Nephron progenitor cell (in vitro differentiated cells): Measurements from ENCODE around the gene BRAP.
A peak's percentile ranks its signal among the peaks of the same experiment; 100 is the strongest.
"Not testable (repeated sequence)": the region's sequence is repeated elsewhere in the genome, so short reads cannot be mapped to it uniquely, and the experiment has no call there.

ENCODE experiments used
- DNase-seq: peaks from one replicate; pipeline ENCODE4 v3.0.0; 2021
- H3K27ac Mint-ChIP-seq: 2 replicates; pipeline ENCODE4 v1.8.0; 2021; ENCODE audit warnings: mild to moderate bottlenecking, moderate library complexity, mixed read lengths
- H3K27me3 Mint-ChIP-seq: 2 replicates; pipeline ENCODE4 v1.8.0; 2021; ENCODE audit warnings: mild to moderate bottlenecking, low read depth, mixed read lengths; ENCODE audit not compliant: poor library complexity
- H3K36me3 Mint-ChIP-seq: 2 replicates; pipeline ENCODE4 v1.8.0; 2021; ENCODE audit warnings: low read depth, mixed read lengths
- H3K4me1 Mint-ChIP-seq: 2 replicates; pipeline ENCODE4 v1.8.0; 2021; ENCODE audit warnings: mixed read lengths
- H3K4me3 Mint-ChIP-seq: 2 replicates; pipeline ENCODE4 v1.8.0; 2021; ENCODE audit warnings: mild to moderate bottlenecking, moderate library complexity, mixed read lengths
- H3K9me3 Mint-ChIP-seq: 2 replicates; pipeline ENCODE4 v1.8.0; 2021; ENCODE audit warnings: mild to moderate bottlenecking, moderate library complexity, mixed read lengths
- TF ChIP-seq, protein P1 (sequence below): fragments of 200-600 bp; sonication (generic); IDR thresholded peaks from 2 replicates; pipeline ENCODE4 v1.5.0; 2021; ENCODE audit warnings: antibody characterized with exemption

BRAP gene

GRCh38 chr12:111720457-111720856 is 34.7 kb upstream of the BRAP start:
- no peak overlapping the region for H3K27ac Mint-ChIP-seq
- peaks cover 3% of the 10 kb centered on the region for H3K27me3 Mint-ChIP-seq
- H3K36me3 Mint-ChIP-seq = peaks cover 67% of the 10 kb centered on the region
- no peak overlapping the region for H3K4me3 Mint-ChIP-seq
- no peaks in the 10 kb centered on the region for H3K4me1 Mint-ChIP-seq
- H3K9me3 Mint-ChIP-seq = peaks cover 26% of the 10 kb centered on the region
- TF ChIP-seq, protein P1, sequence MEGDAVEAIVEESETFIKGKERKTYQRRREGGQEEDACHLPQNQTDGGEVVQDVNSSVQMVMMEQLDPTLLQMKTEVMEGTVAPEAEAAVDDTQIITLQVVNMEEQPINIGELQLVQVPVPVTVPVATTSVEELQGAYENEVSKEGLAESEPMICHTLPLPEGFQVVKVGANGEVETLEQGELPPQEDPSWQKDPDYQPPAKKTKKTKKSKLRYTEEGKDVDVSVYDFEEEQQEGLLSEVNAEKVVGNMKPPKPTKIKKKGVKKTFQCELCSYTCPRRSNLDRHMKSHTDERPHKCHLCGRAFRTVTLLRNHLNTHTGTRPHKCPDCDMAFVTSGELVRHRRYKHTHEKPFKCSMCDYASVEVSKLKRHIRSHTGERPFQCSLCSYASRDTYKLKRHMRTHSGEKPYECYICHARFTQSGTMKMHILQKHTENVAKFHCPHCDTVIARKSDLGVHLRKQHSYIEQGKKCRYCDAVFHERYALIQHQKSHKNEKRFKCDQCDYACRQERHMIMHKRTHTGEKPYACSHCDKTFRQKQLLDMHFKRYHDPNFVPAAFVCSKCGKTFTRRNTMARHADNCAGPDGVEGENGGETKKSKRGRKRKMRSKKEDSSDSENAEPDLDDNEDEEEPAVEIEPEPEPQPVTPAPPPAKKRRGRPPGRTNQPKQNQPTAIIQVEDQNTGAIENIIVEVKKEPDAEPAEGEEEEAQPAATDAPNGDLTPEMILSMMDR = no peak
- DNase-seq = no peak

- Mint-ChIP-seq H3K36me3 (peaks cover 62% of the 10 kb centered on the region), H3K9me3 (peaks cover 15% of the 10 kb centered on the region)
- H3K4me3 Mint-ChIP-seq, DNase-seq, H3K27ac Mint-ChIP-seq, H3K4me1 Mint-ChIP-seq, H3K27me3 Mint-ChIP-seq: not testable (repeated sequence)
These were observed 33.6 kb upstream of the BRAP start for GRCh38 chr12:111719316-111719715.

- DNase-seq = no peak
- Mint-ChIP-seq H3K27me3 (no peaks in the 10 kb centered on the region), H3K36me3 (peaks cover 54% of the 10 kb centered on the region), H3K9me3 (no peaks in the 10 kb centered on the region), H3K4me3 (no peak overlapping the region), H3K4me1 (no peaks in the 10 kb centered on the region), H3K27ac (no peak overlapping the region)
- TF ChIP-seq, protein P1 = no peak
These were observed 29.5 kb upstream of the BRAP start for GRCh38 chr12:111715279-111715678.

DNA sequence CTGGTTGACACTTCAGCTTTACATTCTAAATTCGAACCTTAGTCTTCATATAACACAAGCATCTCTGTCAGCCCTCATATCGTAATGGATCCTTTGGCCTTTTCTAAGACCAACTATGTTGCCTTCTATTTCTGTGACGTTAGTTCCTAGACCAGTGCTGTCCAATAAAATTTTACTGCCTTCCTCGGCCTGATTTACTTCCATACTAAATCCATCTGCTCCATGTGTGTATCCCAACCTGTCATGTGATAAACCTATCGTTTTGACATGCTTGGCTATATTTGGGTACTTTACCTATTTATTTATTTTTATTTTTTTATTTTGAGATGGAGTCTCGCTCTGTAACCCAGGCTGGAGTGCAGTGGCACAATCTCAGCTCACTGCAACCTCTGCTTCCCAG is 20.4 kb upstream of the BRAP start:
- peaks cover 68% of the 10 kb centered on the region for H3K36me3 Mint-ChIP-seq
- no peaks in the 10 kb centered on the region for H3K27me3 Mint-ChIP-seq
- H3K27ac Mint-ChIP-seq = no peak overlapping the region
- TF ChIP-seq, protein P1 = no peak
- no peaks in the 10 kb centered on the region for H3K9me3 Mint-ChIP-seq
- H3K4me3 Mint-ChIP-seq = no peak overlapping the region
- no peaks in the 10 kb centered on the region for H3K4me1 Mint-ChIP-seq
- no peak for DNase-seq

- Mint-ChIP-seq H3K27me3 (no peaks in the 10 kb centered on the region), H3K36me3 (peaks cover 65% of the 10 kb centered on the region), H3K9me3 (no peaks in the 10 kb centered on the region), H3K27ac (peak overlapping the region; percentile 80), H3K4me3 (no peak overlapping the region), H3K4me1 (no peaks in the 10 kb centered on the region)
- no peak for DNase-seq
- TF ChIP-seq, protein P1 = no peak
These were observed 19.9 kb upstream of the BRAP start for GRCh38 chr12:111705672-111706071.

DNA sequence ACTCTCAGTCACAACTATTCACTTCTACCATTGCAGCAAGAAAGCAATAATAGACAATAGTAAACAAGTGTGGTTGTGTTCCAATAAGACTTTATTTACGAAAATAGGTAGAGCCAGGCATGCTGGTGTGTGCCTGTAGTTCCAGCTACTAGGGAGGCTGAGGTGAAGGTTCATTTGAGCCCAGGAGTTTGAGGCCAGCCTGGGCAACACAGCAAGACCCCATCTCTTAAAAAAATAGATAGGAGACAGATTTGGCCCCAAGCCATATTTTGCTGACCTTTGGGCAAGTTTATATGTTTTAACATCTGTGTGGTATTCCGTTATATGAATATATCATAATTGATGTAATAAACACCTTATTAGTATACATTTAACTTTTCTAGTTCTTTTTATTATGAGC is 14.2 kb upstream of the BRAP start:
- Mint-ChIP-seq H3K27me3 (no peaks in the 10 kb centered on the region), H3K9me3 (no peaks in the 10 kb centered on the region), H3K4me1 (no peaks in the 10 kb centered on the region), H3K4me3 (no peak overlapping the region), H3K36me3 (peaks cover 53% of the 10 kb centered on the region), H3K27ac (no peak overlapping the region)
- no peak for DNase-seq
- TF ChIP-seq, protein P1 = no peak
